ENCODE data around the gene LRRC23. TPM values are rescaled to one million over a fixed set of nuclear protein-coding genes. Genes with fewer than 3 reads are reported as not detected.

LRRC23 gene
- total and polyA plus RNA-seq, 2 of the 13 experiments (the other 11 are each of a cell fraction or from before 2014, with no cell fraction given), result 6.0 to 7.8 TPM

- TF ChIP-seq MAF1 (CRISPR knock-in tag; IDR thresholded peaks at IDR 0.05; ENCODE audit: borderline replicate concordance) (no peak), ZNF441 (CRISPR knock-in tag; IDR thresholded peaks at IDR 0.05; ENCODE audit: borderline replicate concordance) (no peak), ZNF549 (CRISPR knock-in tag; IDR thresholded peaks at IDR 0.05) (no peak), GLI4 (CRISPR knock-in tag; IDR thresholded peaks at IDR 0.05; ENCODE audit: borderline replicate concordance) (no peak), ZNF232 (CRISPR knock-in tag; IDR thresholded peaks at IDR 0.05; ENCODE audit: borderline replicate concordance) (no peak), MAX (IDR thresholded peaks at IDR 0.05) (no peak; the same call in 1 of the 2 replicates), CCAR2 (optimal IDR thresholded peaks at IDR 0.05; ENCODE audit: low read depth, low read length) (no peak), FUBP1 (CRISPR knock-in tag; IDR thresholded peaks at IDR 0.05; ENCODE audit: borderline replicate concordance) (no peak), ZNF225 (CRISPR knock-in tag; IDR thresholded peaks at IDR 0.05) (no peak), ZNF331 (CRISPR knock-in tag; IDR thresholded peaks at IDR 0.05) (no peak), ZFP91 (CRISPR knock-in tag; IDR thresholded peaks at IDR 0.05; ENCODE audit: borderline replicate concordance) (peak; percentile 52; the same call in 1 of the 2 replicates), BRD4 (CRISPR knock-in tag; IDR thresholded peaks at IDR 0.05) (no peak), HOXA5 (CRISPR knock-in tag; IDR thresholded peaks at IDR 0.05) (no peak), ZNF20 (CRISPR knock-in tag; IDR thresholded peaks at IDR 0.05) (no peak), ETV6 (CRISPR knock-in tag; conservative IDR thresholded peaks at IDR 0.05) (no peak), TBX2 (CRISPR knock-in tag; IDR thresholded peaks at IDR 0.05; ENCODE audit: borderline replicate concordance) (0 out of 2 replicates have a peak, but pooled peaks have one; percentile 32), FOXK1 (CRISPR knock-in tag; IDR thresholded peaks at IDR 0.05; ENCODE audit: borderline replicate concordance, low read depth) (no peak), KAT2B (IDR thresholded peaks at IDR 0.05; ENCODE audit: borderline replicate concordance, low read depth, low read length) (no peak), SOX13 (IDR thresholded peaks at IDR 0.05) (no peak), SOX13 (CRISPR knock-in tag; conservative IDR thresholded peaks at IDR 0.05 in 1 of 2, IDR thresholded peaks at IDR 0.05 in 1 of 2) (no peak), ZNF160 (CRISPR knock-in tag; IDR thresholded peaks at IDR 0.05) (no peak), ZNF30 (CRISPR knock-in tag; IDR thresholded peaks at IDR 0.05) (no peak), ZNF143 (CRISPR knock-in tag; IDR thresholded peaks at IDR 0.05) (no peak), TARDBP (CRISPR knock-in tag; IDR thresholded peaks at IDR 0.05) (no peak), STAT6 (CRISPR knock-in tag; IDR thresholded peaks at IDR 0.05; ENCODE audit: borderline replicate concordance) (no peak)
Observed at GRCh38 chr12:6925540-6926279, 21.1 kb downstream of the LRRC23 start (continued).
